DMS153 treated with DMSO at 0.1 percent for 48 hours (cell line): Measurements from ENCODE around the gene TRIM44.
"Not testable (repeated sequence)": the region's sequence is repeated elsewhere in the genome, so short reads cannot be mapped to it uniquely, and the experiment has no call there.

Experiments used
- DNase-seq: peaks from one replicate; lab custom pipeline; 2025; ENCODE audit not compliant: unreplicated experiment; lab: John Stamatoyannopoulos, UW

Gene TRIM44

DNA sequence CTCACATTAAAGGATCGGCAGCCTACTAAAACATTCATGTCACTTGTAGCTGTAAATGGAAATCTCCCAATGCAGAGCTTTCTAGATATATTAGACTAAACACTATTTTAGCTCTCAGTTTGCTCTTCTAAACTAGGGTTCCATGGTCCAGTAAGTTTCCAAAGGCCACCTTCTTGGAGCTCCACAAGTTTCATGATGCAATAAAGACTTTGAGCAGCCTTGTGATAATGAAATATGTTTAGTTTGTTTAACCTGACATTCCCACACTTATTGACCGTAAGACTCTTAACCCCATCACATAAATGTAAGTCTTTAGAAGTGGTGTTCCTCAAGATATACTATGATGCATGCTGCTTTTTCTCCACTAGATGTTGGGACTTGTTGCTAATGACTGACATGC, 87.7 kb downstream of the TRIM44 start:
- no peak for DNase-seq

DNA sequence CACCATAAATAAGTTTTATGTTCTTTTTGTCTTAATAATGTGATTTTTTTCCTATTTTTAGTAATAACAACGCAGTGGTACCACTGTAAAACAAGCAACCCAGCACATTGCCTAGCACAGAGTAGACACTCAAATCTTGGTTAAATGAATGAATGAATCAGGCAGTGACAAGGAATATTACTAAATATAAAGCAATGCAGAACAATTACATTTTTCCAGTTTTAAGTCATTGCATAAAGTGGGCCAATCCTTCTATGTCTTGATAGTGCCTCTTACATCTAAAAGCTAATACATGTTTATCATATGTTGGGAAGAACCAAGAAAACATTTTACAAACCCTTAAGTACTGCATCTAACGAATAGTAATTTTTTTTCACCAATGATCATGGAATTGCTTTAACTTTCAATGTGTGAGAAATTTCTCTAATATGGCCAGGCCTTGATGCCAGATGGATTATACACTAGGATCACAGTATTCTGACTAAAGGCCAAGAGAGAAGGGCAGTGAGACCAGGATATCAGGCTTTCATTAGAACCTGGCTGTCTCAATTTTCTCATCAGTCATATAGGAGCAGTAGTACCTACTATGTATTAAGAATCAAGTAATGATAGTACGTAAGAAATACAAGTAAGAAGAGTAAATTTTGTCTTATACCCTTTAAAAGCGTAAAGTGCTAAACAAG, 88.5 kb downstream of the TRIM44 start:
- DNase-seq = no peak

GRCh38 chr11:35751664-35752061, 89.1 kb downstream of the TRIM44 start:
- DNase-seq = no peak

DNA sequence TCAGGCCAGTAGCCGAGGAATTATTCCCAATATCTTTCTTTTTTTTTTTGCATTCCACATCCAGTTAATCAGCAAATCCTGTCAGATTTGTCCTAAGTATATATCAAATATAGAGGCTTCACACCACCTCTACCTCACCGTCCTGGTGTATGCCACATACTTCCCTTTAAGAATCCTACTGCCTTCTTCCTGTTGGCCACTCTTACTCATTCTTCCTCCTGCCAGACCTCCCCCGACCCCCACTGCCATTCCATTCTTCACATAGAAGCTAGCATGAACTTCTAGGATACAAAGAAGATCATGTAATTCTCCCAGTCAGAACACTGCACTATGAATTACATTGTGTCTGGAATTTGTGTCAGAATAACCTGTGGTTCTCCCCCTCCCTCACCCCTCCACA, 89.5 kb downstream of the TRIM44 start:
- DNase-seq = no peak

DNA sequence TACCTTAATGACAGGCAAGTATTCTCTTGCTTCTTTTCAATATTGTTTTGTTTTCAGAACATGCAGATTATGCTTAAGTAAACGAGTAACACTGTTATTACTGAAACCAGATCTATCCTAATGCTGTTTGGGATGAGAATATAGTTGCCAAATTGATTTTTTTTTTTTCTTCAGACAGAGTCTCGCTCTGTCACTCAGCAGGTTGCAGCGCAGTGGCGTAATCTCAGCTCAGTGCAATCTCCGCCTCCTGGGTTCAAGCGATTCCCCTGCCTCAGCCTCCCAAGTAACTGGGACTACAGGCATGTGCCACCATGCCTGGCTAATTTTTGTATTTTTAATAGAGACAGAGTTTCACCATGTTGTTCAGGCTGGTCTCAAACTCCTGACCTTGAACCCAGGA, 91.0 kb downstream of the TRIM44 start:
- not testable (repeated sequence) for DNase-seq

GRCh38 chr11:35759951-35760350, 97.4 kb downstream of the TRIM44 start:
- not testable (repeated sequence) for DNase-seq

DNA sequence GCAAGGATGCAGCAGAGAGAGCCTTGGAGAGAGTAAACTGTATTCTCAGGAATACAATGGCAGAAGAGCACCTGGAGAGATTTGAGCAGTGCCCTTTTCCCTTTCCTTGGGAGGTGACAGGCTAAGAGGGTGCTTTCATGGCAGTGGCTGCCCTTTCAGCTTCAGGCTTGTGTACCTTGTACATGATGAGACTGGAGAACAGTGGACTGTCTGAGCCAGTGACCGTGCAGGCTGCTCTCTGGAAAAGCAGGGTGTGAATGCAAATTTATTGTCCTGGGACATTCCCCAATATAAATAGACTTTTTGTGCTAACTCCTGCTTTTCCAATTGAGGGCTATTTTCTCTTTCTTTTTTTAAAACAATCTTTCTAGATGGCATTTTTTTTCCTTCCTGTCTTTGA, 99.3 kb downstream of the TRIM44 start:
- no peak for DNase-seq

GRCh38 chr11:35763301-35763700, 100.7 kb downstream of the TRIM44 start:
- DNase-seq = no peak

DNA sequence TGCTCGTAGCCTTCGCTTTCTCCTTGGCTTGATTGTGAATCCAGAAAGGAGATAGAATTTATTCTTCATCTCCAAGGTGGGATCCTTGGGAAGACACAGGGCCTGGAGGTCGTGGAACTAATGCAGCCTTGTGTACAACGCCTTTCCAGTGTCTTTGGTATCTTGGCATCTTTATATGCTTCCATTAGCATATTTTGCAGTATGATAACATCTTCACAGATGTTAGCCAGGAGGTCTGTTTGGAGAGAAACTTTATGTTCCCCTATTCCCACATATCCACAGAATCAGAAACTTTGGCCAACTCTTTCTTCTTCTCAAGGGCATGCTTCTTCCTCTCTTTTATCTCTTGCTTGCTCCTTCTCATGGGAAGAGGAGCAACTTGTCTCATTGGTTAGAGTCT, 101.2 kb downstream of the TRIM44 start:
- DNase-seq = no peak

- DNase-seq = no peak
These were observed 101.8 kb downstream of the TRIM44 start for GRCh38 chr11:35764417-35764816.

DNA sequence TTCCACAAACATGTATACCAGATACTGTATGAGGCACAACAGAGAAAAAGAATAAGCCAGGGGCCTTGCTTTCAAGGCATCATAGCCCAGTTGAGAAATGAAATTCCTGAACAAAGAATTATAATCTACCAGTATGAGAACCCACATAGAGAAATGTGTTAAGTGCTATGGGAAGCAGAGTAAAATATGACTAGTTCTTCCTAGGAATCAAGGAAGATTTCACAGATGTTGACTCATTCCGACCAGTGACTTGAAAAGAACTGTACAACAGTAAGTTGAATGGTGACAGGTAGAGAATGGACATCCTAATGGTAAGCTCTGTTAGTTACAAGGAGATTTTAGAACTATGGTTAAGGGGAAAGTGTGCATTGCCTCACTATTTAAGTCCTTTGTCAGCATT, 102.6 kb downstream of the TRIM44 start:
- DNase-seq = no peak

- no peak for DNase-seq
These were observed 104.1 kb downstream of the TRIM44 start for GRCh38 chr11:35766651-35767050.

- DNase-seq = not testable (repeated sequence)
These were observed 107.8 kb downstream of the TRIM44 start for GRCh38 chr11:35770425-35770824.

- no peak for DNase-seq
These were observed 109.1 kb downstream of the TRIM44 start for GRCh38 chr11:35771722-35772121.

DNA sequence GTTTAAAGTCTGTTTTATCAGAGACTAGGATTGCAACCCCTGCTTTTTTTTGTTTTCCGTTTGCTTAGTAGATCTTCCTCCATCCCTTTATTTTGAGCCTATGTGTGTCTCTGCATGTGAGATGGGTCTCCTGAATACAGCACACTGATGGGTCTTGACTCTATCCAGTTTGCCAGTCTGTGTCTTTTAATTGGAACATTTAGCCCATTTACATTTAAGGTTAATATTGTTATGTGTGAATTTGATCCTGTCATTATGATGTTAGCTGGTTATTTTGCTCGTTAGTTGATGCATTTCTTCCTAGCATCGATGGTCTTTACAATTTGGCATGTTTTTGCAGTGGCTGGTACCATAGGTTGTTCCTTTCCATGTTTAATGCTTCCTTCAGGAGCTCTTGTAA, 114.7 kb downstream of the TRIM44 start:
- DNase-seq = not testable (repeated sequence)

- DNase-seq = not testable (repeated sequence)
These were observed 116.4 kb downstream of the TRIM44 start for GRCh38 chr11:35778943-35779342.

DNA sequence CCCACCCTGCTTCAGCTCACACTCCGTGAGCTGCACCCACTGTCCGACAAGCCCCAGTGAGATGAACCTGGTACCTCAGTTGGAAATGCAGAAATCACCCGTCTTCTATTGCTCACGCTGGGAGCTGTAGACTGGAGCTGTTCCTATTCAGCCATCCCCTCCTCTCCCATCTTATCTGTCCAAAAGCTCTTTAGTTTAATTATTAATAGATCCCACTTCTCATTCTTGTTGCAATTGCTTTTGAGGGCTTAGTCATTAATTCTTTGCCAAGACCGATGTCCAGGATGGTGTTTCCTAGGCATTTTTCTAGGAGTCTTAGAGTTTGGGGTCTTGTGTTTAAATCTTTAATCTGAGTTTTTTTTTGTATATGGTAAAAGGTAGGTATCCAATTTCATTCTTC, 116.8 kb downstream of the TRIM44 start:
- no peak for DNase-seq

GRCh38 chr11:35780951-35781860, 118.6 kb downstream of the TRIM44 start:
- DNase-seq = no peak

- no peak for DNase-seq
These were observed 119.4 kb downstream of the TRIM44 start for GRCh38 chr11:35781861-35782470.

DNA sequence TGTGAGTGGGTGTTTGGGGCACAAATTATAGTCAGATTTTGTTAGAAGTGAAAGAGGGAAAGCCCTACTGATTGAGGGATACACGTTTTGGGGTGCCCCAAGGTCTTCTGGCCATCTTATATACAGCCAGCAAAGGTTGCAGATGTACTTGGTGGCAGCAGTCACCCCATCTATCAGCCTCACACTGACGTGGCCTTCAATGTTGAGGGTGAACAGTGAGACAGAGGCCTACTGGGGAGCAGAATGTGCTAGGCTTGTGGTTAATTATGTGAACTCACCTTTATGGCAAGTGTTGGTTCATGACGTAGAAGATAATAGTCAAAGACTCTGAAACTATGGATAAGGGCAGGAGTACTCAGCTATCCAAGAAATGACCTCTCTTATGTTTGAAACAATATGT, 121.2 kb downstream of the TRIM44 start:
- DNase-seq = no peak

DNA sequence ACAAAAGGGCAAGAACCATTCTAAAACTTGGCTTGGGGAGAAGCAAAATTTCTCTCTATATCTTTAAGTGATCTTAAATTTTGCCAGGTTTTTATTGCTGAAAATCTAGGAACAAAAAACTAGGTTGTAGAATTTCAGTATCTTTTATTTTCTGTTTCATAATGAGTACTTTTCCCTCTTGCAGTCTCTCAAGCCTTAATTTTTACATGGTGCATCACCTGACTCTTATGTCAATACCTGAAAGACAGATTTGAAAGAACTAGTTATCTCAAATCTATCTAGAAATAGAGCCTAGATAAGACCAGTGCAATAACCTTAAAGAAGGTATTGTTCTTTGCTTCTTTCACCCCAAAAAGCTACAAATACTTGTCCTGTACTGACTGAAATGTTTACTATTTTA, 122.1 kb downstream of the TRIM44 start:
- no peak for DNase-seq
